Hindlimb muscle (tissue), 1 donor: ENCODE measurements around the gene LCN12. TPM values are rescaled to one million over a fixed set of nuclear protein-coding genes. Genes with fewer than 3 reads are reported as not detected.

Source experiments
- DNase-seq: peaks from one replicate; pipeline ENCODE4 v3.0.0-alpha.2; 2013
- polyA plus RNA-seq: library from polyadenylated mRNA; unstranded; fragments of 120-200 nt; gene quantifications from one replicate; pipeline ENCODE4 v1.2.1, GENCODE V29; 2013; ENCODE audit not compliant: insufficient read length

LCN12 gene
- polyA plus RNA-seq, 1 donor: 0.67 TPM

GRCh38 chr9:136927343-136928271 lies 24.5 kb upstream of the LCN12 start:
- DNase-seq: no peak

GRCh38 chr9:136928591-136928990 lies 23.5 kb upstream of the LCN12 start:
- no peak for DNase-seq

GRCh38 chr9:136930014-136930413 lies 22.1 kb upstream of the LCN12 start:
- no peak for DNase-seq

DNA sequence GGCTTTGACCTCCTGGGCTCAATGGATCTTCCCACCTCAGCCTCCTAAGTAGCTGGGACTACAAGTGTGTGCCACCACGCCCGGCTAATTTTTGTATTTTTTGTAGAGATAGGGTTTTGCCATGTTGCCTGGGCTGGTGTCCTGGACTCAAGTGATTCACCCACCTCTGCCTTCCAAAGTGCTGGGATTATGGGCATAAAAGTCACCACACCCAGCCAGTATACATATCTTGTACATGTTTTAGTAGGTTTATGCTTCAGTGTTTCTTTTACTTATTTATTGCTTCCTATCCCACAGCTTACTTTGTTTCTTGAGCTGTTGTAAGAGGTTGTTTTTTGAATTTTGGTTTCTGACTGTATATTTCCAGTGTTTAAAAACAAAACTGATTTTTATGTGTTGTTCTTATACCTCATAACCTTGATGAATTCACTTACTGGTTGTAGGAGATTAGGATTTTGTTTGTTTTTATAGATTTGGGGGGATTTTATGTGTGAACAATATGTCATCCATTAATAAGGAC lies 20.4 kb upstream of the LCN12 start:
- no peak for DNase-seq

- DNase-seq: no peak
These were observed 17.8 kb upstream of the LCN12 start for GRCh38 chr9:136934277-136934676.

- no peak for DNase-seq
These were observed 16.4 kb upstream of the LCN12 start for GRCh38 chr9:136935651-136936050.

- no peak for DNase-seq
These were observed 15.4 kb upstream of the LCN12 start for GRCh38 chr9:136936645-136937170.

DNA sequence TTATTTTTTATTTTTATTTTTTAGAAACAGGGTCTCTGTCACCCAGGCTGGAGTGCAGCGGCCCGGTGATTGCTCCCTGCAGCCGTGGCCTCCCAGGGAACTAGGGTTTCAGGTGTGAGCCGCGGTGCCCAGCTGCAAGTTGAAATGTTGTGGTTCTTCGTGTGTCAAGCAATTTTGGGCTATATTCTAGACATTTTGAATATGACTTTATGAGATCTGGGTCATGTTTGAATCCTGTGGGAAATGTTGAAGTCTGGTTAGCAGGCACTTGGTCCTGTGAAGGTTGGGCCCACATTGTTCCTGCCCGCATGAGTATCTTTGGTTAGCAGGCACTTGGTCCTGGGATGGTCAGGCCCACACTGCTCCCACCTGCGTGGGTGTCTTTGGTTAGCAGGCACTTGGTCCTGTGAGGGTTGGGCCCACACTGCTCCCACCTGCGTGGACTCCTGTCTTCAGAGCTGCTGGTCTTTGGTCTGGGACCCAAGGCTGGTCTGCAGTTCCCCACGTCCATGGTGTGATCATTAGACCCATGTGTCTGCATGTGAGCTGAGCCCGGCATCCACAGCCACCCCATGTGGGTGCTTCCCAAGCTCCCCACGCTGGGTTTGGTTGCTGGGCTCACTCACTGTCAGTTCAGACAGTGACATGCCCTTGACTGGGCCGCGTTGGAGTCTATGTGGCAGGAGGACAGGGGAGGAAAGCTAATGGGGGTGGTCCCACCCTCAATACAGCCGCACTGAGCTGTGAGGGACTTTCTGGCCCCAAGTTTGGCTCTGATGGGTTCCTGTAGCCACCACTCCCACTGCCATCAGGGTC lies 14.7 kb upstream of the LCN12 start:
- DNase-seq: no peak

DNA sequence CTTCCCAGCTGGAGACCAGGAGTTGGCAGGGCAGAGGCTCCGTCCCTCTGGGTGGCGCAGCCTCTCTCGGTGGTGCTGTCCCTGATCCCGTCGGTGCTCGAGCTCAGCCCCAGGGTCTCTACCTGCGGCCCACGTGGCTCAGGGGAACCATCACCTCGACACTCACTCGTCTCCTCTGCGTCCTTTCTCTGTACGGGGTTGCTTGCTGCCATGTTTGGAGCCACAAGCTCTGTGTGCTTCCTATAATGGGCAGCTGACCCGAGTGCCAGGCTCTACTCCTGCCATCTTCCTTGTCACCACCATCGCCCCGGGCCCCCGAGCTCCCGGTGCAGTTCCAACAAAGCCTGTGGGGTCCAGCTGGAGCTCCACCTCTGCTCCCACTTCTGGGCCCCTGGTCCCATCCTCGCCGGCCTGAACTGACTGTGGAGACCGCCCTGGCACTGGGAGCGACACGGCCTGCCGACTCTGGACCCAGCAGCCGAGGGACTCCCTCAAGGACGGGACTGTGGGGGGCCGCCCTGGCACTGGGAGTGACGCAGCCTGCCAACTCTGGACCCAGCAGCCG lies 12.6 kb upstream of the LCN12 start:
- no peak for DNase-seq

DNA sequence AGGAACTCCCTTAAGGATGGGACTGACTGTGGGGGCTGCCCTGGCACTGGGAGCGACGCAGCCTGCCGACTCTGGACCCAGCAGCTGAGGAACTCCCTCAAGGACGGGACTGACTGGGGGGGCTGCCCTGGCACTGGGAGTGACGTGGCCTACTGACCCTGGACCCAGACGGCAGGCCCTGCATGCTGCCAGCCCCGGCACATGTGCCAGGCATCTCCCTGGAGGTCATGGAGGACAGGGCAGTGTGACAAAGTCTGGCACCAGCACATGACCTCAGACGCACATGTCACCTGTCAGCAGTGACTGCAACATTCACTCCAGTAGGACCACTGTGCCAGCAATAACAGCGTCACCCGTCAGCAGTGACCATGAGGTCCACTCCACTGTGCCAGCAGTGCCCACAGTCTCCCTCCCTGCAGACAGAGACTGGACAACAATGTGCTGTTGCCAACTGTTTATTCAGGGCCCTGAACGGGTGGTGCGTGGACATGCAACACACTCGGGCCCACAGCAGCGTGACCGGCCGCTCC lies 12.0 kb upstream of the LCN12 start:
- no peak for DNase-seq

- DNase-seq: no peak
These were observed 11.4 kb upstream of the LCN12 start for GRCh38 chr9:136940526-136941230.

DNA sequence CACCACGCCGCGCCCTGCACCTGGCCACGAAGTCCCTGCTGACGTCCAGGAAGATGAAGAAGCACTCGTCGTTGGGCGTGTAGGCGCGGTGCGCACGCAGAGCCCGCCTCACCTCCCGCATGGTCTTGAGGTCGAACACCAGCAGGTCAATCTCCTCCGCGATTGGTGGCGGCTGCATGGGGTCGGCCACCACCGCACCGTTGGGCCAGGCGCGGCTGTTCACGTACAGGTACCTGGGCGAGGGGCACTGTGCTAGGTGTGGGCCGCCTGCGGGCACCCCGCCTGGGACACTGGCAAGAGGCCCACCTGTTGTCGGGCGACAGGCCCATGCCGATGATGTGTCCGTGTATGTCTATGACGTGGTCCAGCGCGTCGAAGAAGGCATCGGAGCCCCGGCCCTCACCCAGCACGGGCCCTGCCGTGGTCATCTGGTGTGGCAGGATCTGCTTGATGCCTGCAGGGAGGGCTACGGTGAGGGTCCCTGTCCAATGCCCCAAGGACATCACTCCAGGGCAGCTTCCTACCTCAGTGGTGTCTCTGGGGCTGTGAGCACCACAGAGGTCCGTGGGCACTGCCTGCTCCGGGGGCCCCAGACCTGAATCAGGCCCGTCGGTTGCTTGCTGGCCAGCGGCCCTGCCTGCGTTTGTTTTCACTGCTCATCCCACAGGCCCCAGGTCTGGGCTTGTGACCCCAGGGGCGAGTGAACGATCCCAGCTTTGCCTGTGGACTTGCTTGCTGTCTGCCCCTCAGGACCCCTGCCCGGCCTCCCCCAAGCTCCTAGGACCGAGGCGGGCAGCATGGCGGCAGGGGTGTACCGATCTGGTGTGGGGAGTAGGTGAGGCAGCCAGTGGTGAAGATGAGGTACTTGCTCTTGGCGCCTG lies 10.6 kb upstream of the LCN12 start:
- DNase-seq: no peak

GRCh38 chr9:136942112-136942880 lies 9.8 kb upstream of the LCN12 start:
- DNase-seq: no peak

GRCh38 chr9:136942881-136943230 lies 9.2 kb upstream of the LCN12 start:
- DNase-seq: no peak

GRCh38 chr9:136943291-136944211 lies 8.5 kb upstream of the LCN12 start:
- no peak for DNase-seq

- DNase-seq: no peak
These were observed 7.9 kb upstream of the LCN12 start for GRCh38 chr9:136944212-136944518.

DNA sequence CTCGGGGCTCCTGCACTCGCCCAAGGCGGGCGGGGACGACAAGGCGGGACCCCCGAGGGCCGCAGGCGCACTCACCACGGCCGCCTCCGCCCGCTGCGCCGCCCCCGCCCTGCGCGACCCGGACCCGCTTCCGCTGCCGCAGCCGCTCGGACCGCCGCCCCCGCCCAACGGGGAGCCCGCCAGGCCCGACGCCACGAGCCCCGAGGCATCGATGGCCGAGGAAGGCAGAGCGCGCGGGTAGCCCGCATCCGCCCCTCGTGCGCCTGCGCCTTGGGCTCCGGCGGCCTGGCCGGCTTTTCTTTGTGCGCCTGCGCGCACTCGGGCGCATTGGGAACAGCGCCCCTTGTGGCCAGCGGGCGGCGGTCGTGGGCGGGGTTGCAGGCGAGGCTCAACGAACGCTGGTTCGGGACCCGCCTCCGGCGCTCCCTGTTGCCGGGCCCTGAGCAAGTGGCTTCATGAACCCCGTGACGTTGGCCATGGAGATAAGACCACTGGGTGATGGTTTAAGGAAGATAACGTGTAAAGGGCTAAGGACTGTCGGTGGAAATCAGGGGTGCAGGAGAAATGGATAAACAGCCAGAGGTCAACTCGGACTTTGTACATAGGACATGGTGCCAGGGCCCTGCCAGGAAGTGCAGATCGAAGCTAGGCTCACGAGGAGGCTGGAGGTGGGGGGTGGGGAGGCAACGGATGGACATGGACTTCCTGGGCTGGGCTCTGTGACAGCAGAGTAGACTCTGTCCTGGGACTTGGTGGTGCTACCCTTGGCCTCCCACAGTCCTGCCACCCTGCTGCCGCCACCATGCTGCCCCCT lies 7.3 kb upstream of the LCN12 start, which contains the start of the genes C8G and FBXW5:
Gene C8G (plus strand): TSS at position 725 of the 814 bp plus-strand sequence. CDS start 78 bp downstream, at position 803.
Gene FBXW5 (minus strand): TSS at position 220 of the 814 bp plus-strand sequence. CDS start 655 bp downstream, outside the sequence.
- DNase-seq: peak; percentile 97
